Astrocyte (in vitro differentiated cells and primary cell): ENCODE measurements around the gene B3GALT2. TPM values are rescaled to one million over a fixed set of nuclear protein-coding genes. Genes with fewer than 3 reads are reported as not detected.

ENCODE experiments used
- DNase-seq: peaks from one replicate; pipeline ENCODE4 v3.0.0-alpha.2; 2010; ENCODE audit warnings: low read depth
- FAIRE-seq: peaks from 2 replicates; lab custom pipeline; 2011; peaks lifted over from hg19 to GRCh38; lab: Jason Lieb, UNC
- H2AFZ ChIP-seq: 2 replicates; pipeline ENCODE4 v1.6.0; 2012; ENCODE audit warnings: low read depth, low read length, inconsistent platforms
- H3K27ac ChIP-seq: 2 replicates; pipeline ENCODE4 v1.5.1; 2011; ENCODE audit warnings: low read depth, low read length, inconsistent platforms
- H3K27me3 ChIP-seq: 2 replicates; pipeline ENCODE4 v1.6.0; 2011; ENCODE audit warnings: low read length, inconsistent platforms; ENCODE audit not compliant: insufficient read depth
- H3K36me3 ChIP-seq: 2 replicates; pipeline ENCODE4 v1.5.1; 2011; ENCODE audit warnings: low read length, inconsistent platforms; ENCODE audit not compliant: insufficient read depth
- H3K4me1 ChIP-seq: 2 replicates; pipeline ENCODE4 v1.5.1; 2011; ENCODE audit warnings: low read length, inconsistent platforms; ENCODE audit not compliant: insufficient read depth
- H3K4me2 ChIP-seq: 2 replicates; pipeline ENCODE4 v1.6.0; 2012; ENCODE audit warnings: low read length, inconsistent platforms
- H3K4me3 ChIP-seq: 2 replicates; pipeline ENCODE4 v1.5.1; 2011; ENCODE audit warnings: low read depth, mild to moderate bottlenecking, low read length, inconsistent platforms; ENCODE audit not compliant: insufficient read depth
- H3K79me2 ChIP-seq: 2 replicates; pipeline ENCODE4 v1.6.0; 2012; ENCODE audit warnings: mild to moderate bottlenecking, low read length, inconsistent platforms; ENCODE audit not compliant: insufficient read depth
- H3K9ac ChIP-seq: 2 replicates; pipeline ENCODE4 v1.6.0; 2012; ENCODE audit warnings: mild to moderate bottlenecking, low read length, inconsistent platforms
- H3K9me3 ChIP-seq: 2 replicates; pipeline ENCODE4 v1.5.1; 2012; ENCODE audit warnings: low read depth, mild to moderate bottlenecking, low read length, inconsistent platforms; ENCODE audit not compliant: insufficient read depth
- H4K20me1 ChIP-seq: 2 replicates; pipeline ENCODE4 v1.6.0; 2012; ENCODE audit warnings: low read length, inconsistent platforms; ENCODE audit not compliant: insufficient read depth
- H3K27ac Mint-ChIP-seq: one replicate; pipeline ENCODE4 v1.8.0; 2021; ENCODE audit warnings: mild to moderate bottlenecking, mixed read lengths; ENCODE audit not compliant: unreplicated experiment
- H3K27me3 Mint-ChIP-seq: one replicate; pipeline ENCODE4 v1.8.0; 2021; ENCODE audit warnings: low read depth, mixed read lengths; ENCODE audit not compliant: unreplicated experiment
- H3K36me3 Mint-ChIP-seq: one replicate; pipeline ENCODE4 v1.8.0; 2021; ENCODE audit warnings: low read depth, mixed read lengths; ENCODE audit not compliant: unreplicated experiment
- H3K4me1 Mint-ChIP-seq: one replicate; pipeline ENCODE4 v1.8.0; 2021; ENCODE audit warnings: low read depth, mixed read lengths; ENCODE audit not compliant: unreplicated experiment
- H3K4me3 Mint-ChIP-seq: one replicate; pipeline ENCODE4 v1.8.0; 2021; ENCODE audit warnings: mild to moderate bottlenecking, moderate library complexity, mixed read lengths; ENCODE audit not compliant: unreplicated experiment
- H3K9me3 Mint-ChIP-seq: one replicate; pipeline ENCODE4 v1.8.0; 2021; ENCODE audit warnings: mild to moderate bottlenecking, mixed read lengths; ENCODE audit not compliant: unreplicated experiment
- CTCF ChIP-seq: IDR thresholded peaks from 2 replicates; pipeline ENCODE4 v1.5.1; 2011; ENCODE audit warnings: low read depth, mild to moderate bottlenecking, inconsistent platforms, low read length, moderate library complexity; ENCODE audit not compliant: insufficient read depth
- EZH2 ChIP-seq: IDR thresholded peaks from 2 replicates; pipeline ENCODE4 v1.6.1; 2012; ENCODE audit warnings: mild to moderate bottlenecking, low read length, inconsistent platforms; ENCODE audit not compliant: insufficient read depth
- microRNA-seq: library from miRNA; unstranded; fragments of <30 nt; microRNA quantifications from one replicate; pipeline ENCODE4 v1.2.0, GENCODE V29; 2020
- total RNA-seq: library from RNA; stranded (reverse); gene quantifications from 2 replicates; pipeline ENCODE4 v1.2.1, GENCODE V29; 2021

Gene B3GALT2
- total RNA-seq, 1 donor from 2014 or later: 0.39 TPM

- Histone ChIP-seq H3K27me3 (no peaks in the 10 kb centered on the region), H3K4me2 (no peak overlapping the region), H2AFZ (no peak overlapping the region), H3K27ac (no peak overlapping the region), H3K79me2 (peaks cover 91% of the 10 kb centered on the region), H3K4me3 (no peak overlapping the region), H3K4me1 (no peaks in the 10 kb centered on the region), H3K9ac (no peak overlapping the region), H3K36me3 (peaks cover 44% of the 10 kb centered on the region), H3K9me3 (no peaks in the 10 kb centered on the region), H4K20me1 (peaks cover 34% of the 10 kb centered on the region)
- Mint-ChIP-seq H3K27me3 (no peaks in the 10 kb centered on the region), H3K27ac (no peak overlapping the region), H3K36me3 (peaks cover 17% of the 10 kb centered on the region), H3K9me3 (no peaks in the 10 kb centered on the region), H3K4me3 (no peak overlapping the region), H3K4me1 (peaks cover 2% of the 10 kb centered on the region)
- TF ChIP-seq CTCF (no peak), EZH2 (no peak)
- no peak for FAIRE-seq
- no peak for DNase-seq
Observed at GRCh38 chr1:193131266-193131860, 55.0 kb downstream of the B3GALT2 start.

Small RNA genes within 50 kb of the gene (microRNA-seq; reads per million reads assigned to microRNA genes)
- gene MIR1278: not detected

Other genes starting within 250 kb of the B3GALT2 start
- gene UCHL5, start 127.3 kb downstream of the B3GALT2 start, total RNA-seq: 26.4 and 33.3 TPM in 2 replicates
- gene RO60, start 127.0 kb downstream of the B3GALT2 start, total RNA-seq: 120 and 134 TPM in 2 replicates
- 37.0 and 37.1 TPM in 2 replicates for gene GLRX2, start 81.2 kb downstream of the B3GALT2 start, total RNA-seq
- 72.9 and 77.7 TPM in 2 replicates for gene CDC73, start 64.6 kb downstream of the B3GALT2 start, total RNA-seq